ENCODE measurements around the gene IGDCC3.

Gene IGDCC3

DNA sequence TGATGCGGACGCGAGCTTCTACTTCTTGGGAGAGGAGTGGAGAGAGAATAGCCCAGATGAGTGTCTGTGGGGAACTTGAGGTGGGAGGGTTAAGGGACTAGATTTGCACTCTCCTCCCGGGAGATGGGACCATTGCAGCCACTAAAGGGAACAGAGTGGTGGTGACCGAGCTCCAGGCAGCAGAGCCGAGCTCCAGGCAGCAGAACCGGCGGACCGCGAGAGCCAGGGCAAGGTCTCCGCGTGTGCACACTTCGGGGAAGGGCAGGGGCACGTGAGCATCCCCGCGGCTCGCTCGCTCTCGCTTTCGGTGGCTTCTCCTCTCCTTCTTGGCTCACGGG lies 1.1 kb downstream of the IGDCC3 start:
- TF ChIP-seq POLR2A (IDR thresholded peaks at IDR 0.05; ENCODE audit: low read length), result no peak
- TF ChIP-seq GATA1 (IDR thresholded peaks at IDR 0.05; ENCODE audit: low read depth, low read length), result no peak
- no peak for DNase-seq

GRCh38 chr15:65375871-65376607 lies 1.8 kb downstream of the IGDCC3 start:
- no peak for TF ChIP-seq GATA1 (IDR thresholded peaks at IDR 0.05; ENCODE audit: low read depth, low read length)
- no peak for TF ChIP-seq POLR2A (IDR thresholded peaks at IDR 0.05; ENCODE audit: low read length)

GRCh38 chr15:65374821-65375401 lies 2.9 kb downstream of the IGDCC3 start:
- no peak for TF ChIP-seq GATA1 (IDR thresholded peaks at IDR 0.05; ENCODE audit: low read depth, low read length)
- no peak for TF ChIP-seq POLR2A (IDR thresholded peaks at IDR 0.05; ENCODE audit: low read length)
- DNase-seq, result no peak

More at GRCh38 chr15:65375871-65376607, 1.8 kb downstream of the IGDCC3 start:
- DNase-seq, result no peak

DNA sequence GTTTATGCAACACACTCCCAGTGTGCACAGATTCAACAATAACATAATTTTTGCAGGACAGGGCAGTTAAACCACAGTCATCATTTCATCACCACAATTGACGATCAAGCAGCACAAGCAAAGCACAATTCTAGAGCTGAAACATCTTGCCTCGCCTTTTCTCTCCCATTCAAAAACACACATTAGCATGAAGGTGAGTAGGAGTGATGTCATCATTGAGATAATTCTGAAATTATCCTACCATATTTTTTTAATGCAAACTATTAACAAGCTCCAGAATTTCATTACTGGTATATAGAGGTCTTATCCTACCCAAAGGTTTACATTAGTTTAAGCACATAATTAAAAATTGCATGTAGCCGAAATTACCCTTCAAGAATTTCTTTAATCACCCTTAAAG lies 3.5 kb downstream of the IGDCC3 start:
- no peak for DNase-seq
- TF ChIP-seq POLR2A (IDR thresholded peaks at IDR 0.05; ENCODE audit: low read length) (no peak), GATA1 (IDR thresholded peaks at IDR 0.05; ENCODE audit: low read depth, low read length) (no peak)

GRCh38 chr15:65373163-65373651 lies 4.6 kb downstream of the IGDCC3 start:
- DNase-seq, result no peak
- TF ChIP-seq POLR2A (IDR thresholded peaks at IDR 0.05; ENCODE audit: low read length) (no peak), GATA1 (IDR thresholded peaks at IDR 0.05; ENCODE audit: low read depth, low read length) (no peak)

GRCh38 chr15:65372787-65373067 lies 5.1 kb downstream of the IGDCC3 start:
- DNase-seq, result no peak
- TF ChIP-seq GATA1 (IDR thresholded peaks at IDR 0.05; ENCODE audit: low read depth, low read length) (no peak), POLR2A (IDR thresholded peaks at IDR 0.05; ENCODE audit: low read length) (no peak)

GRCh38 chr15:65371976-65372786 lies 5.6 kb downstream of the IGDCC3 start:
- no peak for DNase-seq

GRCh38 chr15:65370885-65371284 lies 6.9 kb downstream of the IGDCC3 start:
- TF ChIP-seq GATA1 (IDR thresholded peaks at IDR 0.05; ENCODE audit: low read depth, low read length), result no peak
- no peak for TF ChIP-seq POLR2A (IDR thresholded peaks at IDR 0.05; ENCODE audit: low read length)
- DNase-seq, result no peak

More at GRCh38 chr15:65371976-65372786, 5.6 kb downstream of the IGDCC3 start:
- TF ChIP-seq POLR2A (IDR thresholded peaks at IDR 0.05; ENCODE audit: low read length) (no peak), GATA1 (IDR thresholded peaks at IDR 0.05; ENCODE audit: low read depth, low read length) (no peak)

GRCh38 chr15:65369651-65370050 lies 8.2 kb downstream of the IGDCC3 start:
- TF ChIP-seq GATA1 (IDR thresholded peaks at IDR 0.05; ENCODE audit: low read depth, low read length), result no peak
- TF ChIP-seq POLR2A (IDR thresholded peaks at IDR 0.05; ENCODE audit: low read length), result no peak

DNA sequence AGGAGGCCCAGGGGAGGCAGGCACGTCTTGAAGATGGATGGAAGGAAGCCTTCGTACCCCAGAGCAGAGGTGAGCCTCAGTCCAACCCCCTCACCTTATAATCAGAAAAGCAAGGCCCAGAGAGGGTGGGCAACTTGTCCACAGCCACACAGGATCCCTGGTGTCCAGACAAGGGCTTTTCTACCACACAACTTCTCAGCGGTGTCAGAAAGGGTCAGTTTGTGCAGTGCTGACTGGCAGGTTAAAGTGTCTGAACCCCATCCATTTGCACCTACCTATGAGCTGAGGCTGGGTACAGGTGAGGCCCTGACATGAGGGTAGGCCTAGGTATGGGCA lies 8.6 kb downstream of the IGDCC3 start:
- DNase-seq, result no peak
- TF ChIP-seq GATA1 (IDR thresholded peaks at IDR 0.05; ENCODE audit: low read depth, low read length) (no peak), POLR2A (IDR thresholded peaks at IDR 0.05; ENCODE audit: low read length) (no peak)

More at GRCh38 chr15:65369651-65370050, 8.2 kb downstream of the IGDCC3 start:
- no peak for DNase-seq

GRCh38 chr15:65368302-65369211 lies 9.2 kb downstream of the IGDCC3 start:
- TF ChIP-seq POLR2A (IDR thresholded peaks at IDR 0.05; ENCODE audit: low read length) (no peak), GATA1 (IDR thresholded peaks at IDR 0.05; ENCODE audit: low read depth, low read length) (no peak)
- DNase-seq, result no peak

DNA sequence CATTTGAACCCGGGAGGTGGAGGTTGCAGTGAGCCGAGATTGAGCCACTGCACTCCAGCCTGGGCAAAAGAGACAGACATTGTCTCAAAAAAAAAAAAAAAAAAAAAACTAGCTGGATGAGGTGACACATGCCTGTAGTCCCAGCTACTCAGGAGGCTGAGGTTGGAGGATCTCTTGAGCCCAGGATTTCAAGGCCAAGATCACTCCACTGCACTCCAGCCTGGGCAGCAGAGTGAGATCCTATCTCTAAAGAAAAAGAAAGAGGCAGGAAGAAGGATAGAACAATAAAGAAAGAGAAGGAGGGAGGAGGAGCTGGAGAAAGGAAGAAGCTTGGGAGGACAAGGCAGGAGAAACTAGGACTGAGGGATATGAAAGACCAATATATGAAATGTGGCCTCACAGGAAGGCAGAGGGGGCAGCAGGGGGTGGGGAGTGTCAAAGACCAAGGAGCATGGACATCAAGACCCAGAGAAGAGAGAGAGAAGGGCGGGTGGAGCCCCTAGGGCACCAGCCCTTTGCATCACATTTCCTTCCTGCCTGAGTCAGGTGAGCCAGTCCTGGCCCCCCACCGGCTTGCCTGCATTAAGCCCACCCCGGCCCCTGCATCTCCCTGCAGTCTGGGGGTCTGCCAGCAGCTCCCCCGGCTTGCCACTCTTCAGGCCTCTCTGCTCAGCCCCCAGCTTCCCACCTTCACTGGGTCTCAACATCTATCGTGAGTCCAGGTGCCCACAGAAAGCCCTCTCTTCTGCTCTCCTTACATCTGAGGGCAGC lies 11.5 kb downstream of the IGDCC3 start:
- DNase-seq, result no peak

DNA sequence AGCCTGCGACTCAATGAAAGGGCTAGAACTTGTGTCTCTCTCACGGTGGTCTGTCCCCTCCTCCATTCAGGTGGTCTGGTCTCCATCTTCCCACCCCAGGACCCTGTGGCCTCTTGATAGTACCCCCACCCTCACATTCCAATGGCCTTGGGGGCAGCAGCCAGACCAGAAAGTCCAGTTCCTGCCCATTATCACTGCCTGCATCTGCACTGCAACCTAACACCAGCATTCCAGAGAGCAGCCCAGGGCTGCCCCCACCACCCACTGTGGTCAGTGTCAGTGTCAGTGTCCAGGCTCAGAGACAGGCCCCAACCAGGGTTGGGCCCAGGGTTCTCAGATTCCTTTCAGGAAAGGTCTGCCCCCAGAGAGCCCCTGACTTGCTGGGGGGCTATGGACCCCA lies 12.6 kb downstream of the IGDCC3 start:
- TF ChIP-seq POLR2A (IDR thresholded peaks at IDR 0.05; ENCODE audit: low read length) (no peak), GATA1 (IDR thresholded peaks at IDR 0.05; ENCODE audit: low read depth, low read length) (no peak)
- DNase-seq, result no peak

More for the DNA sequence above, 11.5 kb downstream of the IGDCC3 start:
- no peak for TF ChIP-seq GATA1 (IDR thresholded peaks at IDR 0.05; ENCODE audit: low read depth, low read length)
- no peak for TF ChIP-seq POLR2A (IDR thresholded peaks at IDR 0.05; ENCODE audit: low read length)

All from erythroblast (primary cell).